NCI-H1417 (cell line): ENCODE data around the gene ELOVL7.
A peak's percentile ranks its signal among the peaks of the same experiment; 100 is the strongest.
"Not testable (repeated sequence)": the region's sequence is repeated elsewhere in the genome, so short reads cannot be mapped to it uniquely, and the experiment has no call there.

Experiments used
- DNase-seq, 3 experiments: peaks; one replicate each; lab custom pipeline; 2025; lab: John Stamatoyannopoulos, UW

The ELOVL7 gene

DNA sequence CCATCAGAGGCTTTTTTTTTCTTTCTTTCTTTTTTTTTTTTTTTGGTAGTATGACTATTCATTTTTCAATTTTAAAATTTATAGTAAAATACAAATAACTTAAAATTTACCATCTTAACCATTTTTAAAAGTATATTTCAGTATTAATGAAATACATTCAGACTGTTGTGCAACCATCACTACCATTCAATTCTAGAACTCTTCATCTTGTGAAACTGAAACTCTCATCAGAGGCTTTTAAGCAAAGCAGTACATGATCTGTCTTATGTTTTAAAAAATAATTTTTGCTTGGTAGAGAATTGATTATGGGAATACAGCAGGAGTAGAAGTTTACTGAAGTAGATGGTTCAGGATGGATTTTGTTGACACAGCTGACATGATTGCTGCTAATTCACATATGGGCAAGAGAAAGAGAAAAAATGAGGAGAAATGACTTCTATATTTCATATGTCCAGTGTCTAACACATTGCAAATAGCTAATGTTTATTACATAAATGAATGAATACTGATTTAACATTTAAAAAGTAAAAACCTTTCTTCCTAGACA is 13.4 kb downstream of the ELOVL7 start:
- DNase-seq: peak in 1 of 3 experiments; percentile 5

DNA sequence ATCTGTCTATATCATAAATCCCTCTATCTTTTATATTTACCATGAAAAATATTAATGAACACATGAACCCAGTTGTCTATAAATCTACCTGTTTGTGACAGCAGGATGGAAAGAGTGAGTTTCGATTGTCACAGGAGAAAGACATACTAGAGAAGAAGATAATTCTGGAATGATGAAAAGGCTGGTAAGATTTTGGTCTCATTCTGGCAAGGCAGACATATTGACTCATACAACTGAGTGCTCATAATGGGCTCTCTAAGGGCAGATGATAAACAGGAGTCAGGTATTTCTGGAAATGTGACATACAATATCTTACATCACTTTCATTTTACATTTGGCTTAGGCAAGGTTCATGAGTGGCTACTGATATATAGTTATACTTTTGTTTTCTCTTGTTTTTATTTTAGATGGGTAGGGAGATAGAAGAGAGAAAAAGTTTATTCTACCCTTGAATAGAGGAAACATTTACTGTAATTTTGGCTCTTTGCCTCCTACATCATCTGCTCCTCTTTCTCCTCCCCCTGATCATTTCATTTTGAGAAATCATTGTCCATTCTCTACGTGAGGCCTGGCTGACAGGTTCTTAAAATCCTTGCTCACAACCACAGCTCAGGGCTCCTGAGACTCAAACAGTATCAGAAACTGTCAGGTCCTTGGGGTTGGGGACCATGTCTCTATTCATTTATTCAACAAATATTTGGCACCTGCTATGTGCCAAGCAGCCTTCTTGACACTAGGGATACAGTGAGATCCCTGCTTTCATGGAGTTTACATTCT is 14.4 kb downstream of the ELOVL7 start:
- DNase-seq: peak in 1 of 3 experiments; percentile 10

DNA sequence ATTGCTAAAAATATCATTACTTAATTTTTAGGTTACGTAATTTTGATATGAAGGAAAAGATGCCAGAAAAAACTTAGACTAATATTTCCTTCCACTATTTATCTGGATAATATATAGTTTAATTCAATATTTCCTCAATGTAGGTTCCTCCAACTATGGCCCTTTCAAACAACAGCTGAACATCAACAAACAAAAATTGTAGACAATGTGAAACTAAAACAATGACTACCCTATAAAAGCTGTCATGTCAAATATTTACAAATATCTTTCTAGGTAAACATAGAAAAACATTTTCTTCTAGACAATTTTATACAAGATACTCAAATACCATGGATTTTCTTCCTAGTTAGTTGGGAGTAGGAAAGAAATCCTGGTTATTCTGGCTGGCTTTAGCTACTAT is 16.9 kb downstream of the ELOVL7 start:
- no peak for DNase-seq

DNA sequence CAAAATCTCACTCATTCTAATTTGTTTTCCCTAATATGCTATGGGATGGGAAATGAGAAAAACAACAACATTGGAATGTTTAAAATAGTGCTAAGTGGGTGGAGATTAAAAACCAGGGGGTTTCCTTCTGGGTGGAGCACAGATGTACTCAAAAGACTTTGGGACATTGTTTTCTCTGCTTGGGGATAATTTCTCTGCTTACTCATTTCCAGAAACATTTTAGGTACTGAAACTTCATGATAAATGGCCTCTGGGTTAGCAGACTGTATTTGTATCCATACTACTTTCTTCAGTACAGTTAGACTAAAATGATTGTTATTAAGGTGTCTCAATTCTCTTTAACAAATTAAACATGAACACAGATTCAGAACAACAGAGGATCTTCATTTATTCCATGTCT is 17.4 kb downstream of the ELOVL7 start:
- no peak for DNase-seq

DNA sequence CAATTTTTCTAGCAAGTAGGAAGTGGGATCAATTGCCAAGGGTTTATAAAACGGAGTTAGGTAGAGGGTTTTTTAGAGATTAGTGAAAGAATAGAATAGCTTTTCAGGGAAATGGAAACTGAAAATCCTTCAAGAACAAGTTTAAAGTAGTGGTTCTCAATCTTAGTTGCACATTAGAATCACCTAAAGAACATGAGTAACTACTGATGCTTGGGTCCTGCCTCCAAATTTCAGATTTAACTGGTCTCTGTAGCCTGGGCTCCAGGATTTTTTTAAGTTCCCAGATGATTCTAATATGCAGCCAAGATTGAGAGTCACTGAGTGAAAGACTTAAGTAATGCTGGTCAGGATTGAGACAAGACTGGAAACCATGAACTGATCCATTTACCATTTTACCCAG is 20.5 kb downstream of the ELOVL7 start:
- no peak for DNase-seq

DNA sequence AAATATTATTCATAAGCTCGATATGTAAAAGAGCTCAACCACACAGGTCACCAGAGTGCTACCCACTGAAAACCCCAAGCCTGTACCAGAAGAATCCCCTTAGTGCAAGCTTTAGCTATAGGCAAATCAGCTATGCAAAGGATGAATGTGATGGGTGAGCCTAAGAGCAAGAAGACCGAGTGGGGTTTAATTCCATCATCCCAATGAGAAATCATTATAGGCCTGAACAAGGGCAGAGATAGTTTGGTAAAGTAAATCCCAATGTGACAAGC is 21.8 kb downstream of the ELOVL7 start:
- no peak for DNase-seq

DNA sequence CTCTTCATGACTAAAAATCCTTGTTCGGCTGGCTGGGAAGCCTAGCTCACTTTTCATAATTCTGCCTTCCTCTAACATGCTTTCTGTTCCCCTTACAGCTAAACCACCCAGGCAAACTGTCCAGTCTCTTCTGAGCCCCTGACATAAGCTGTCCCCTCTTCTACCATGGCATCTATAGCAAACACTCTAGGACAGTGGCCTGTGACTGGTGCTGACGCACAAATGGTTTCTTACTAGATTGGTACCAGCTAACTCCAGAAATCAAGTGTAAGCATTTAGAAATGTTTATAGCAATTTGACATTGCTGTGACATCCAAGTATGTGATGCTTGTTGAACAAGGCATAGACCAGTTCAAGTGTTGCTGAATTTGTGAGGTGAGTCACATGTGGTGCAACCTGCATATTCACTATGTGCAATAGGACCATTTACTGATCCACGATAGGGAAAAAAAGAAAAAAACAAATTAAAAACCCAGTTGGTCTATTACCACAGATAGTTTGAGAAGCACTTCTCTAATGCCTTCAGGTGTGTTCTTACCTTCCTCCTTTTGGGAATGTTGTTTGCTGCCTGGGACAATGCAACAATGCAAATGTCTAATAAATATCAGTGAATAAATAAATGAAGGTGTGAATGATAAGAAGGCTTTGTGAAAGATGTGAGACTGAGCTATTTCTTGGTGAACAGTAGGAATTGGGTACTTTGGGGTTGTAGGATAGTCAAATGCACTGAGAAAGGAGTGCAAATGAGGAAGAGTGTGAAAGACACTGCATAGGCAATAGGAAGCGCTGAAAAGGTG is 22.4 kb downstream of the ELOVL7 start:
- no peak for DNase-seq

DNA sequence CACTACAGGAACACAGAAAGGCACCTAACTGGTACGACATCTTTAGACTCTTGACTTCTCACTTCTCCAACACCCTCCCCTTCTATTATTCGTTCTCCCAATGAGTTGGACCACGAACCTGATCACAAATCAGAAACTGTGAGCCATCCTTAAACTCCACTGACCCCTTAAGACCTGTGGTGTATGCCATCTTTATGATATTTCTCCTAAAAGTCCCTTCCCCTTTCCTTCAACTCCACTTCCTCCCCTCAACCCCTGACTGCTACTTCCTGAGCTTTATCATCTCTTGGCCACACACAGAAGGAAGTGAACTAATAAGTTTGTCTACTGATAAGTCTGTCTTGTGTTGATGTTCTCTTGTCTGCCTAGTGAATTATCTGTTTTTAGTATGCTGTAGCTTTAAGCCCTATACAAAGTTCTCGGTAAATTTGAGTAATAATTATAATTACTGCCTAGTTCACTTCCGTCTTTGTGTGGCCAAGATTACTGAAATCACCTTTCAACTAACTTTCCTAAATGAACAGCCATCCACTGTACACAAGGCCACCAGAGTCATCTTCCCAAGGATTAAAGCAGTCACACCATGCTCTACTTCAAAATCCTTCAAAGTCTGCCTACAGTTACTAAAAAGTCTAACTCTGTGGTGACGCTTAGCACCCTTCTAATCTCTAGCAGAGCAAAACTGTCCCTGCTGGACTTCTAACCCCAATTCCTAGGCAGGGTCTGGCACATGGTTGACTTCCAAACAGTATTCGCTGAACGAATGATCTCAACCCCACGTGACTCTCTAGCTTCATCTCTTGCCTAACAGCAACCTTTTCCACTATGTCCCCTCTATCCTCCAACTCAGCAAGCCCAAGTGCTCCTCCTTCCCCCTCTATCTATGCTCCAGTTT is 23.2 kb downstream of the ELOVL7 start:
- DNase-seq: no peak

DNA sequence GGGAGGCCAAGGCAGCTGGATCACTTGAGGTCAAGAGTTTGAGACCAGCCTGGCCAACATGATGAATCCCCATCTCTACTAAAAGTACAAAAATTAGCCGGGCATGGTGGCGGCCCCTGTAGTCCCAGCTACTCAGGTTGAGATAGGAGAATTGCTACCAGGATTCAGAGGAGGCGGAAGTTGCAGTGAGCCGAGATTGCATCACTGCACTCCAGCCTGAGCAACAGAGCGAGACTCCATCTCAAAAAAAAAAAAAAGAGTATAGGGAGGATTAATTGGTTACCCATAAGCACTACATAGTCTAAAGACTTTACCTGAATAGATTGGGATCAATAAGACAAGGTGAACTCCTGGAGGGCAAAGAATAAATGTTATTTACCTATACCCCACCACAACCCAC is 27.9 kb downstream of the ELOVL7 start:
- DNase-seq: not testable (repeated sequence)

DNA sequence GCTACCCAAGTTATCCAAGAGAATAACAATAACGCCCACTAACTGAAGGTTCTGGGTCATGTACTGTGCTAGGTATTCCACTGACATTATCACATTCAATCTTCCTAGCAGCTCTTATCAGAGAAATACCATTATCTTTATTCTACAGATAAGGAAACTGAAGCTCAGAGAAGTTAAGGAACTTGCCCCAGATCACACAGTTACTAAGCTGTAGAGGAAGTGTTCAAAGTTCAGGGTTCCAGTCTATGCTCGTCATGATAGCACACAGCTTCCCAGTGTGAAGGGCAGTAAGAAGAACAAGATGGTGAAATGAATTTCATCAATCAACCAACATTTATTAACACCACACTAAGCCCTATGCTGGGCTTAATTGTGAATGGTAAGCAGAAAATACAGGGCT is 29.6 kb downstream of the ELOVL7 start:
- no peak for DNase-seq

DNA sequence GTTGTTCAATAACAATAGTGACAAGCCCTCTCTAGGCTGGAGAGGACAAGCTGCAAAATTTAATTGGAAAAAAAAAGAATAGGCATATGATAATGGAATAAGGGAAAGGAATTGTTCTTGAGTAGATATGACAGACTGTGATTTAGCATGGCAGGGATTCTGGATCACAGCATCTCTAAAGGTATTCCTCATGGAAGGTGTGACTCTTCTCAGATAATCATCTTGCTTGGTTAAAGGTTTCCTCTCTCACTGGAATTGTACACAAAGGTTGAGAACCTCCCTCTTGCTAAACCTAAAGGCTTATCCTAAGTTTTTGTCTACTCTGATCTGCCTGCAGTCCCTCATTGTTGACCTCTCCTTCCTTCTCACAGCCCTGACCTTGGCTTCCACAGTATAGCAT is 31.6 kb downstream of the ELOVL7 start:
- no peak for DNase-seq

DNA sequence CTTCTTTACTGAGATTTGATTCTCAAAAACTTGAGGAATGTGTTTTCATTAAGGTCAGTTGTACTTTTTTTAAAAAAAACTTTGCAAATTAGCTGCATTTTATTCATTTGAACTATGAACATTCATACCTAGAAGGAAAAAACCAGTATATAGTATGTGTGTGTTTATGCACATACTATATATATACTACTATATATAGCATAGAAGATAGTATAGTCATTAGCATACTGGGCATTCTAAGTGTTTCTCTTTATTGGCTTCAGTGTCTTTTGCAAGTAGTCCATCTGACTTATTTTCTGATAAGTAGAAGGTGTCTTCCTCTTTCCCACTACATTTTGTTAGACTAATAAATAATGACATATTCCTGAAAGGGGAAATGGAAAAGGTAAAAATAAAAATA is 33.0 kb downstream of the ELOVL7 start:
- DNase-seq: no peak

DNA sequence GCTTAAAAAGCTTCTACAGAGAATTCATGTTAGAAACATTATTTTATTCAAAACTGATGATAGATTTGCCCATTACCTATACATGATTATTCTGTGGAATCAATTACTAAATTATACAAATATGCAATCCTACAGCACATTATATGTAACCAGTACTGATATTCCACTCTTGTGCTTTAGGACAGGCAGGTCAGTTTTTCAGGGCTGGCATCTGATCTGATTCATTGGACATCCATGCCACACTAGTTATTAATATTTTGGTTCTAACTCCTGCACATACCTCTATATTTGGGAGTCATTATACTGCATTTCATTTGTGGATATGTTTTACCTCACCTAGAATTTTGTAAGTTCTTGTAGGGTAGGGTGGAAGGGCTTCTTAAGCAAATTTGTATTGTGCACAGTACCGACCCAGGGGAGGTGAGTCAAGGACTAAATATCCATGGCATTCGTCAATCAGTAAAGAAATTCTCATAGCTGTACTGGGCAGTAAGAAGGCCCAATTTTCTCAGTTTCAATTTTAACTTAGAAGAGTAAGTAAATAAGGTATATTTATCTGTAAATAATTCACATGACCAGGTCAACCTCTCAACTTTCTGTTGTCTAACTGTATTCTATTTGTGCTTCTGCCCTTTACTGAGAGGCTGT is 33.5 kb downstream of the ELOVL7 start:
- no peak for DNase-seq

DNA sequence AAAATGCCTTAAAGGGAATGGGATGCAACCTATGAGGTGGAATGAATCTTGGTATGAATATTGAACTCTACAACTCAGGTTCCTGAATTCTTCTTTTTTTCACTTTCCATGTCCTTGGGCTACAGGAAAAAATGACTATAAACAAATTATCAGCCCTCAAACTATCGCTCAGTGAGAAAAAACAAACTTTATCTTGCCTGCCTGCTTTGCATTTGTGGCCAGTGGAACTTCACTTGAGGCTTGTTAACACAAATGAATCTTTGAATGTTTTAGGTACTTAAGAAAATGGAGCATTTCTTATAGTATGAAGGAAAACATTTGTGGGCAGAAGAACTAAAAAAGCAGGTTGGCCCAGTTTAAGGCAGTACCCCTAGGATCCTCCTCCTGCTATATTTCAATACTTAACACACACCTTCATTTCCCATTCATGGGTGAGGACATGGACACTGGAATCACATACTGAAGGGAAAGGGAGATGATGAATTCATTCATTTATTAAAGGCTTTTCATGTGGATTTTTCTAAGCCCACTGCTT is 34.1 kb downstream of the ELOVL7 start:
- DNase-seq: no peak

DNA sequence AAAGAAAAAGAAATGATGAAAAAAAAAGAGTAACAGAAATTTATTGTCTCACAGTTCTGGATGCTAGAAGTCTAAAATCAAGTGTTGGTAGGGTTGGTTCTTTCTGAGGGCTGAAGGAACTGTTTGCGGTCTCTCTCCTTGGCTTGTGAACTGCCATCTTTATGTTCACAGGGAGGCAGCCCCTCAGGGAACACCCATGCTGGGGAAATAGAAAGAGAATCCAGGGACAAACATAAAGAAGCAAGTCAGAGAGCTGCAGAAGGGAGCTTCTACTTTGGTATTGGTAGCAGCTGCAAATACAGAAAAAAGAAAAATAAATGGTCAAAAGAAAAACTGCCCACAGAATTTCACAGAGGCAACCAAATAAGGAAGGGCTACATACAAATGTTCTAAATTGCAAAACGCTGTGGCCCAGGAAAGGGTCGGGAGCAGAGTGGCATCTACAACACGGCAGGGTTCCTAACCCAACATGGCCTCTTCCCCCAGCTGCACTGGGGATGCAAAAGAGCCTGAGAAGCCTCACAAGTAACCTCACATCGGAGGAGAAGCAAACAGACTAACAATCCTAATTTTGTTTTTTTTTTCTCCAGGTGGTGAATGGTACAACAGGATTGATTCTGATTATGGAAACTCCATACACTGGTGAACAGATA is 37.4 kb downstream of the ELOVL7 start:
- no peak for DNase-seq

DNA sequence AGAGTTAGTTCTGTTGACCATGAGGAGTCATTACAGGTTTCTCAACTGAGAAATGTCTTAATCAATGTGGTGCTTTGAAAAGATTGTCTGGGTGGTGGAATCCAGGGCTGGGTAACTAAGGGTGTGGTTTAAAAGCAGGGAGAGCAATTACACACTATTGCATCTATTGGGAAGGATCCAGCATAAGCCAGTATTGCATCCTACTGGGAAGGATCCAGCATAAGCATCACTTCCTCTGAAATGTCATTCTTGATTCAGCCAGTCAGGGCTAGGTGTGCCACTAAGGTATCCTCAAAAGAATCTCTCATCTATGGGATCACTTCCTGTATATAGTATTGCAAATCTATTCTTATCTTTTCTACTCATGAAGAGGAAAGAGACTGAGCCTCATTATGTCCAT is 38.6 kb downstream of the ELOVL7 start:
- no peak for DNase-seq

DNA sequence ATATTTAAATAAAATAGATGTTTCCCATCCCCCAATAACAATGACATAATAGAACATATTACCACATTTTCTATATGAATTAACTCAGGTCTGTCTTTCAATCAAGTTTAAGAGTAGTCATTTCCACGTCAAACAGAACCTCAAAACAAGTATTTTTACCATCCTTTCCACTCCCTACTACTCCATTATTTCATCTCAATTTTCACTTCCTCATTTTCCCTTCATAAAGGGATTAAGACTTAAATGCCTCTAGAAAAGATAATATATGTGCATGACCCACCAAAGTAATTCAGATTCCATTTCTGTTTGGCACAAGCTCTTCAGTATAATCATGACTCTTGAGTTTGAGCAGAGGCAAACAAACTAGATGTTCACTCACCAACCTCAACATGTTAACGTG is 40.4 kb downstream of the ELOVL7 start:
- DNase-seq: no peak

DNA sequence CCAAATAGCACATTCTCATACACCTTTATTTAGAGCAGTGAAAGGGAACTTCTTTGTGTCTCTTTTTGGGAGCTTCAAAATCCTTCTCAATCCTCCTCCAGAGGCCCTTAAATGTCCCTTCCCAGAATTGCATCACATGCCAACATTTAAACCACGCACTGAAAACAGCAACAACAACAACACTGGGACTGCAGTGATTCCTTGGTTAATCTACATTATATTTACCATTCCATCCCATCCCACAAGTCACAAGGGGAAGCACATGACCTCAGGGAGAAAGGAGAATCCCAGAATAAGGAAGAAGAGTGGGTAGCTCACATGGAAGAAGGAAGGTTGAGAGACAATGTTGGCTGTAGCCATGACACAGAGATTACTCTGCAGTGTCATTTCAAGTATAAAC is 41.1 kb downstream of the ELOVL7 start:
- DNase-seq: no peak

DNA sequence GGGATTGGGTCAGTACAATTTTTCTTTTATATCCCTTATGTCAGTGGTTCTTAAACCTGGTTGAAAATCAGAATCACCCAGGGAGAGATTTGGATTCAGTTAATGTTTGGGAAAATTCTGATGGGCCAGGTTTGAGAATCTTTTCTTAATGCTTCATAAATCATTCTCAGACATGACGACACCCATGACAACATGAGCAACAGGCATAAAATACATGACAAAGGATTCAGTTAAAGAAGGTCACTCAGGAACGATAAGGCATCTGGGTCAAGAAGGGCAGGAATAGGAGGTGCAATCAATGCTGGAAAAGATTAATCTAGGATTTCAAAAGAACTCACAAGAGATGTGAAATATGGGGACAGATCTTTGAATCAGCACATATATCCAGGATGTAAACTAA is 41.8 kb downstream of the ELOVL7 start:
- DNase-seq: no peak

DNA sequence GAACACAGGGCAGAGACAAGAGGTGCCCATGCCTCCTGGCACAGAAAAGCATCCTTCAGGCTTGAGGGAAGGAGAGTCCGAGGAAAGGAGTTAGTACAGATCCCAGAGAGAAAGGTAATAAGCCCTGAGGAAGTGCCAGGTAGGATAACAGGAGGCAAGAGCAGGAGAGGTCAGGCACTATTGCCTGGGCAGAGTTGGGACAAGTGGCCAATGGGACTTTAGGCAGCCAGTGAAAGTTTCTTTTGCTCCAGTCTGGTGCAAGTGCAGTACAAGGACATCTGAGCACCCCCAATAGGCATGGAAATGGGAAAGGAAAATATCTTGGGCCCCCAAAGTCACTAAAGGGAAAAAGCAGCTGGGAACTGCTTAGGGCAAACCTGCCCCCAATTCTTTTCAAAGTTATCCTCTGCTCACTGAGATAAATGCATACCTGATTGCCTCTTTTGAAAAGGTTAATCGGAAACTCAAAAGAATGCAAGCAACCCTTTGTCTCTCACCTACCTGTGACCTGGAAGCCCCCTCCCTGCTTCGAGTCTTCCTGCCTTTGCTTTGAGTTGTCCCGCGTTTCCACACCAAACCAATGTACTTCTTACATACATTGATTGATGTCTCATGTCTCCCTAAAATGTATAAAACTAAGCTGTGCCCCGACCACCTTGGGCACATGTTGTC is 46.5 kb downstream of the ELOVL7 start:
- no peak for DNase-seq
